CD4-positive, alpha-beta T cell treated with Interleukin-1 beta for 1 hour (primary cell): ENCODE data around the gene ZNF573.
"Not testable (repeated sequence)": the region's sequence is repeated elsewhere in the genome, so short reads cannot be mapped to it uniquely, and the experiment has no call there.

Experiments
- DNase-seq, 2 donors: peaks; one replicate each; pipeline ENCODE4 v3.0.0-alpha.2; 2020 to 2022

ZNF573 gene

GRCh38 chr19:37779127-37780005 is at the start of gene ZNF573:
TSS of gene ZNF573 (minus strand) at chr19:37779586. CDS start at chr19:37773729, 5,857 bp downstream.
- DNase-seq: peak; percentile 87 to 89

- peak; percentile 47 to 66 for DNase-seq
Measured at GRCh38 chr19:37817180-37817981, 38.0 kb upstream of the ZNF573 start.

- not testable (repeated sequence) for DNase-seq
Measured at GRCh38 chr19:37815611-37816010, 36.2 kb upstream of the ZNF573 start.

- DNase-seq: no peak
Measured at GRCh38 chr19:37813340-37813739, 34.0 kb upstream of the ZNF573 start.

GRCh38 chr19:37809366-37809765 is 30.0 kb upstream of the ZNF573 start:
- DNase-seq: no peak

- DNase-seq: no peak
Measured at GRCh38 chr19:37803249-37803840, 24.0 kb upstream of the ZNF573 start.

GRCh38 chr19:37790244-37790925 is 11.0 kb upstream of the ZNF573 start:
- DNase-seq: no peak

GRCh38 chr19:37778613-37779126 is 716 bp downstream of the ZNF573 start:
- DNase-seq: no peak

- no peak for DNase-seq
Measured at GRCh38 chr19:37770985-37771384, 8.4 kb downstream of the ZNF573 start.

GRCh38 chr19:37763488-37763887 is 15.9 kb downstream of the ZNF573 start:
- no peak for DNase-seq

- DNase-seq: not testable (repeated sequence)
Measured at GRCh38 chr19:37757683-37758082, 21.7 kb downstream of the ZNF573 start.

- DNase-seq: no peak
Measured at GRCh38 chr19:37738371-37738770, 41.0 kb downstream of the ZNF573 start.

- DNase-seq: no peak
Measured at GRCh38 chr19:37725181-37725580, 54.2 kb downstream of the ZNF573 start.

GRCh38 chr19:37719927-37720265 is 59.5 kb downstream of the ZNF573 start:
- DNase-seq: no peak

- DNase-seq: peak; percentile 87 to 90
Measured at GRCh38 chr19:37719111-37719926, 60.1 kb downstream of the ZNF573 start, which contains the start of gene ZNF607. TSS of gene ZNF607 (minus strand) at chr19:37719761. CDS start at chr19:37711618, 8,143 bp downstream.

- no peak for DNase-seq
Measured at GRCh38 chr19:37718304-37718703, 61.1 kb downstream of the ZNF573 start.

- DNase-seq: no peak
Measured at GRCh38 chr19:37716140-37716539, 63.2 kb downstream of the ZNF573 start.

- DNase-seq: no peak
Measured at GRCh38 chr19:37706052-37706605, 73.3 kb downstream of the ZNF573 start.

- DNase-seq: no peak
Measured at GRCh38 chr19:37699057-37699456, 80.3 kb downstream of the ZNF573 start.

- no peak for DNase-seq
Measured at GRCh38 chr19:37698216-37698615, 81.2 kb downstream of the ZNF573 start.
